LNCaP clone FGC (cell line): ENCODE data around the gene HECTD2.

ENCODE experiments used
- DNase-seq: peaks from one replicate; pipeline ENCODE4 v3.0.0-alpha.2; 2011; ENCODE audit warnings: low read depth
- H3K4me3 ChIP-seq: 2 replicates; pipeline ENCODE4 v1.5.1; 2011; ENCODE audit warnings: mild to moderate bottlenecking, low read depth, low read length, control low read depth
- TF ChIP-seq, protein P1 (sequence below): IDR thresholded peaks from 2 replicates; pipeline ENCODE4 v1.5.1; 2012; ENCODE audit warnings: mild to moderate bottlenecking; ENCODE audit not compliant: control insufficient read depth, insufficient read depth; ENCODE audit errors: extremely low read depth

HECTD2 gene

GRCh38 chr10:91536733-91537132, 126.6 kb downstream of the HECTD2 start:
- TF ChIP-seq, protein P1, sequence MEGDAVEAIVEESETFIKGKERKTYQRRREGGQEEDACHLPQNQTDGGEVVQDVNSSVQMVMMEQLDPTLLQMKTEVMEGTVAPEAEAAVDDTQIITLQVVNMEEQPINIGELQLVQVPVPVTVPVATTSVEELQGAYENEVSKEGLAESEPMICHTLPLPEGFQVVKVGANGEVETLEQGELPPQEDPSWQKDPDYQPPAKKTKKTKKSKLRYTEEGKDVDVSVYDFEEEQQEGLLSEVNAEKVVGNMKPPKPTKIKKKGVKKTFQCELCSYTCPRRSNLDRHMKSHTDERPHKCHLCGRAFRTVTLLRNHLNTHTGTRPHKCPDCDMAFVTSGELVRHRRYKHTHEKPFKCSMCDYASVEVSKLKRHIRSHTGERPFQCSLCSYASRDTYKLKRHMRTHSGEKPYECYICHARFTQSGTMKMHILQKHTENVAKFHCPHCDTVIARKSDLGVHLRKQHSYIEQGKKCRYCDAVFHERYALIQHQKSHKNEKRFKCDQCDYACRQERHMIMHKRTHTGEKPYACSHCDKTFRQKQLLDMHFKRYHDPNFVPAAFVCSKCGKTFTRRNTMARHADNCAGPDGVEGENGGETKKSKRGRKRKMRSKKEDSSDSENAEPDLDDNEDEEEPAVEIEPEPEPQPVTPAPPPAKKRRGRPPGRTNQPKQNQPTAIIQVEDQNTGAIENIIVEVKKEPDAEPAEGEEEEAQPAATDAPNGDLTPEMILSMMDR: no peak
- no peak for DNase-seq
- H3K4me3 ChIP-seq: no peak overlapping the region

- no peak for DNase-seq
Measured at GRCh38 chr10:91537614-91538383, 127.7 kb downstream of the HECTD2 start.

DNA sequence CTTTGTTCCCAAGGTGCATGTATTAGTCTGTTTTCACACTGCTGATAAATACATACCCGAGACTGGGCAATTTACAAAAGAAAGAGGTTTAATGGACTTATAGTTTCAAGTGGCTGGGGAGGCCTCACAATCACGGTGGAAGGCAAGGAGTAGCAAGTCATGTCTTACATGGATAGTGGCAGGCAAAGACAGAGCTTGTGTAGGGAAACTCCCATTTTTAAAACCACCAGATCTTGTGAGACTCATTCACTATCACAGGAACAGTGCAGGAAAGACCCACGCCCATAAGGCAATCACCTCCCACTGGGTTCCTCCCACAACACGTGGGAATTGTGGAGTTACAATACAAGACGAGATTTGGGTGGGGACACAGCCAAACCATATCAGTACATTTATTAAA, 129.8 kb downstream of the HECTD2 start:
- no peak overlapping the region for H3K4me3 ChIP-seq
- TF ChIP-seq, protein P1: no peak
- no peak for DNase-seq

More at GRCh38 chr10:91537614-91538383, 127.7 kb downstream of the HECTD2 start:
- H3K4me3 ChIP-seq: no peak overlapping the region
- TF ChIP-seq, protein P1: no peak

DNA sequence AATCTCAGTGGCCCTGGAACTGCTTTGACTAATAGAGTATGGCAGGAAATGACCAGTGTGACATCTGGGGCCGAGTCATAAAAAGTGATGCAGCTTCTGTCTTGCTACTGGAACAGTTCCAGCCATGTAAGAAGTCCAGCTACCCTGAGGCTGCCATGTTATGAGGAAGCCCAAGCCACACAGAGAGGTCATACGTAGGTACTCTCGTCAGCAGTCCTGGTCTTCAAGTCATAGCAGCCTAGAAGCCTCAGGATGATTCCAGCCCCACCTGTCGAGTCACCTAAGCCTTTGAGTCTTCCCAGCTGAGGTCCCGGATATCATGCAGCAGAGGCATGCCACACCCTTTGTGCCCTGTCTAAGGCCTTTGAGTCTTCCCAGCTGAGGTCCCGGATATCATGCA, 130.6 kb downstream of the HECTD2 start:
- no peak for DNase-seq
- no peak overlapping the region for H3K4me3 ChIP-seq
- TF ChIP-seq, protein P1: no peak

GRCh38 chr10:91541481-91541880, 131.3 kb downstream of the HECTD2 start:
- DNase-seq: no peak
- TF ChIP-seq, protein P1: no peak
- no peak overlapping the region for H3K4me3 ChIP-seq

- H3K4me3 ChIP-seq: no peak overlapping the region
- TF ChIP-seq, protein P1: no peak
- DNase-seq: no peak
Measured at GRCh38 chr10:91545384-91545783, 135.2 kb downstream of the HECTD2 start.

- H3K4me3 ChIP-seq: no peak overlapping the region
- TF ChIP-seq, protein P1: no peak
- no peak for DNase-seq
Measured at GRCh38 chr10:91545838-91546237, 135.7 kb downstream of the HECTD2 start.
